Chondrocyte (in vitro differentiated cells): Measurements from ENCODE around the gene MACROD2. TPM values are rescaled to one million over a fixed set of nuclear protein-coding genes. Genes with fewer than 3 reads are reported as not detected.

Experiments used
- DNase-seq: peaks from one replicate; pipeline ENCODE4 v3.0.0; 2021; ENCODE audit warnings: mixed read lengths, low spot score
- H3K27ac Mint-ChIP-seq: one replicate; pipeline ENCODE4 v1.8.0; 2021; ENCODE audit warnings: mild to moderate bottlenecking, moderate library complexity, mixed read lengths; ENCODE audit not compliant: unreplicated experiment
- H3K27me3 Mint-ChIP-seq: 2 replicates; pipeline ENCODE4 v1.8.0; 2021; ENCODE audit warnings: low read depth, mixed read lengths
- H3K36me3 Mint-ChIP-seq: 2 replicates; pipeline ENCODE4 v1.8.0; 2021; ENCODE audit warnings: low read depth, mixed read lengths
- H3K4me1 Mint-ChIP-seq: 2 replicates; pipeline ENCODE4 v1.8.0; 2021; ENCODE audit warnings: low read depth, mild to moderate bottlenecking, mixed read lengths
- H3K4me3 Mint-ChIP-seq: one replicate; pipeline ENCODE4 v1.8.0; 2021; ENCODE audit warnings: mild to moderate bottlenecking, moderate library complexity, mixed read lengths; ENCODE audit not compliant: unreplicated experiment
- H3K9me3 Mint-ChIP-seq: 2 replicates; pipeline ENCODE4 v1.8.0; 2021; ENCODE audit warnings: low read depth, mixed read lengths
- CTCF ChIP-seq: fragments of 200-600 bp; sonication (generic); IDR thresholded peaks from 2 replicates; pipeline ENCODE4 v1.5.0; 2021; ENCODE audit warnings: antibody characterized with exemption, mild to moderate bottlenecking, moderate library complexity
- total RNA-seq: library from RNA; stranded (reverse); gene quantifications from 3 replicates; pipeline ENCODE4 v1.2.1, GENCODE V29; 2021

MACROD2 gene
- total RNA-seq, 1 donor from 2014 or later, result 3.2 TPM

- no peak for TF ChIP-seq CTCF
Observed at GRCh38 chr20:15916623-15917022, 1921.3 kb downstream of the MACROD2 start.

GRCh38 chr20:15917283-15917682 lies 1922.0 kb downstream of the MACROD2 start:
- no peak for DNase-seq
- Mint-ChIP-seq H3K4me3 (no peak overlapping the region), H3K36me3 (no peaks in the 10 kb centered on the region), H3K27ac (no peak overlapping the region), H3K4me1 (no peaks in the 10 kb centered on the region), H3K9me3 (no peaks in the 10 kb centered on the region), H3K27me3 (peaks cover 10% of the 10 kb centered on the region)
- TF ChIP-seq CTCF, result no peak

More at GRCh38 chr20:15916623-15917022, 1921.3 kb downstream of the MACROD2 start:
- Mint-ChIP-seq H3K36me3 (no peaks in the 10 kb centered on the region), H3K4me1 (no peaks in the 10 kb centered on the region), H3K9me3 (no peaks in the 10 kb centered on the region), H3K27ac (no peak overlapping the region), H3K4me3 (no peak overlapping the region), H3K27me3 (peaks cover 10% of the 10 kb centered on the region)
- DNase-seq, result no peak

- Mint-ChIP-seq H3K36me3 (no peaks in the 10 kb centered on the region), H3K4me1 (no peaks in the 10 kb centered on the region), H3K9me3 (no peaks in the 10 kb centered on the region), H3K4me3 (no peak overlapping the region), H3K27me3 (peaks cover 10% of the 10 kb centered on the region), H3K27ac (no peak overlapping the region)
- DNase-seq, result no peak
- no peak for TF ChIP-seq CTCF
Observed at GRCh38 chr20:15918631-15919030, 1923.3 kb downstream of the MACROD2 start.

- no peak for DNase-seq
- Mint-ChIP-seq H3K9me3 (no peaks in the 10 kb centered on the region), H3K27ac (no peak overlapping the region), H3K36me3 (no peaks in the 10 kb centered on the region), H3K4me1 (no peaks in the 10 kb centered on the region), H3K4me3 (no peak overlapping the region), H3K27me3 (peaks cover 10% of the 10 kb centered on the region)
- TF ChIP-seq CTCF, result no peak
Observed at GRCh38 chr20:15919118-15919517, 1923.8 kb downstream of the MACROD2 start.

GRCh38 chr20:15921930-15922329 lies 1926.6 kb downstream of the MACROD2 start:
- no peaks in the 10 kb centered on the region for H3K9me3 Mint-ChIP-seq
- DNase-seq, result no peak
- no peak overlapping the region for H3K4me3 Mint-ChIP-seq
- H3K4me1 Mint-ChIP-seq, result no peaks in the 10 kb centered on the region
- no peak for TF ChIP-seq CTCF
- H3K36me3 Mint-ChIP-seq, result no peaks in the 10 kb centered on the region
- H3K27ac Mint-ChIP-seq, result no peak overlapping the region
- H3K27me3 Mint-ChIP-seq, result peaks cover 10% of the 10 kb centered on the region
